HepG2 (cell line): Measurements from ENCODE around the gene MCFD2. TPM values are rescaled to one million over a fixed set of nuclear protein-coding genes. Genes with fewer than 3 reads are reported as not detected.

Experiments used
- ATAC-seq: fragments of 200-7000 bp; cut with Tn5 transposase; 3 replicates; pipeline ENCODE4 v1.9.1; 2020; ENCODE audit warnings: mild to moderate bottlenecking, moderate library complexity
- BruUV-seq: library from RNA; stranded (reverse); fragments of 400-500 nt; replicated peaks from 2 replicates; lab custom pipeline; 2021; lab: Mats Ljungman, UMichigan
- CTCF ChIA-PET: fragments of 300-600 bp; formaldehyde crosslinking; extraction: SDS; loops from one replicate; lab custom pipeline; 2021; ENCODE audit warnings: low total read pairs, inconsistent platforms, low intra/inter-chr PET ratio; lab: Yijun Ruan, JAX
- POLR2A ChIA-PET: fragments of 350-600 bp; sonication (Branson Sonifier 250); formaldehyde crosslinking; loops from one replicate; lab custom pipeline; 2020; ENCODE audit warnings: antibody characterized with exemption, inconsistent platforms; lab: Yijun Ruan, JAX
- DNase-seq: peaks from one replicate; pipeline ENCODE4 v3.0.0-alpha.2; 2015; ENCODE audit warnings: low spot score
- FAIRE-seq: peaks from 3 replicates; lab custom pipeline; 2011; peaks lifted over from hg19 to GRCh38; lab: Jason Lieb, UNC
- H2AFZ ChIP-seq: one replicate; pipeline ENCODE4 v1.6.1; 2011; ENCODE audit warnings: low read length, inconsistent platforms
- H3K27ac ChIP-seq: fragments of 300-600 bp; 3 replicates; pipeline ENCODE4 v1.8.0; 2011; ENCODE audit warnings: mixed run types, mild to moderate bottlenecking, mixed read lengths, low read length, inconsistent platforms; ENCODE audit not compliant: insufficient read depth; ENCODE audit errors: extremely low read length
- H3K27me3 ChIP-seq, 2 experiments: fragments of 200-600 bp in 1 of 2; 2 replicates in 1 of 2; 3 replicates in 1 of 2; pipeline versions ENCODE4 v1.6.0 to v1.8.0; 2011; ENCODE audit warnings: low read length in 2 of 2, mild to moderate bottlenecking in 2 of 2, moderate library complexity in 2 of 2, inconsistent platforms in 1 of 2; ENCODE audit not compliant: insufficient read depth in 2 of 2, control insufficient read depth in 1 of 2
- H3K36me3 ChIP-seq, 2 experiments: fragments of 200-600 bp in 1 of 2; replicated peaks in 1 of 2; 2 replicates in 1 of 2; 3 replicates in 1 of 2; pipeline versions ENCODE4 v1.5.1 to v1.8.0; 2011; ENCODE audit warnings: low read length in 2 of 2, inconsistent platforms in 1 of 2; ENCODE audit not compliant: insufficient read depth in 2 of 2, control insufficient read depth in 1 of 2
- H3K4me1 ChIP-seq: 2 replicates; pipeline ENCODE4 v1.5.1; 2012; ENCODE audit warnings: low read length, inconsistent platforms; ENCODE audit not compliant: insufficient read depth
- H3K4me2 ChIP-seq: 2 replicates; pipeline ENCODE4 v1.6.0; 2011; ENCODE audit warnings: low read depth, low read length, inconsistent platforms
- H3K4me3 ChIP-seq, 3 experiments: fragments of 200-600 bp in 1 of 3; sonication (generic), shearing (Covaris generic) in 1 of 3; replicated peaks in 1 of 3; 2 replicates each; pipeline ENCODE4 v1.5.1; 2011 to 2016; ENCODE audit warnings: low read length in 3 of 3, inconsistent platforms in 2 of 3, low read depth in 2 of 3, mild to moderate bottlenecking in 2 of 3, control low read depth in 1 of 3, mixed read lengths in 1 of 3; ENCODE audit not compliant: insufficient read depth in 1 of 3
- H3K79me2 ChIP-seq: one replicate; pipeline ENCODE4 v1.6.1; 2011; ENCODE audit warnings: low read length, inconsistent platforms; ENCODE audit not compliant: insufficient read depth
- H3K9ac ChIP-seq: 2 replicates; pipeline ENCODE4 v1.6.0; 2011; ENCODE audit warnings: mild to moderate bottlenecking, low read depth, low read length, inconsistent platforms; ENCODE audit not compliant: insufficient read depth
- H3K9me3 ChIP-seq: 2 replicates; pipeline ENCODE4 v1.5.1; 2012; ENCODE audit warnings: mild to moderate bottlenecking, low read length
- H4K20me1 ChIP-seq: 2 replicates; pipeline ENCODE4 v1.6.0; 2011; ENCODE audit warnings: inconsistent platforms, mild to moderate bottlenecking, low read length, moderate library complexity; ENCODE audit not compliant: insufficient read depth
- HDAC6 ChIP-seq: fragments of 200-600 bp; sonication (generic); IDR thresholded peaks from 2 replicates; pipeline ENCODE4 v1.7.0; 2017; ENCODE audit warnings: mild to moderate bottlenecking, antibody characterized with exemption, low read length, low read depth
- ZNF687 ChIP-seq: sonication (generic); formaldehyde crosslinking; IDR thresholded peaks from 2 replicates; pipeline ENCODE4 v1.5.1; 2020; ENCODE audit warnings: mild to moderate bottlenecking, missing genetic modification reagents, moderate library complexity
- ZNF792 ChIP-seq: IDR thresholded peaks from 2 replicates; pipeline ENCODE4 v1.6.1; 2016
- WGBS: methylation state at CpG from one replicate; pipeline ENCODE4 v1.1.6; 2017; ENCODE audit warnings: low lambda C conversion rate; 5-methylcytosine and 5-hydroxymethylcytosine counted together
- in situ Hi-C: cut with HindIII; loops from 2 replicates; pipeline ENCODE4 v1.10.0; 2017; ENCODE audit warnings: low pct_unique_long_range_greater_than_20kb; ENCODE audit not compliant: extremely low pct_ligation_motif_present
- intact Hi-C: fragments of 100-400 bp; cut with micrococcal nuclease; formaldehyde crosslinking; loops from one replicate; pipeline ENCODE4 v1.10.0; 2022; ENCODE audit not compliant: unreplicated experiment
- polyA plus RNA-seq, 8 experiments: library from polyadenylated mRNA; depleted of rRNA in 3 of 8; stranded (reverse) in 7 of 8; unstranded in 1 of 8; fragments of >200 nt; fragmentation: Illumina TruSeq in 4 of 8; extraction: Trizol in 4 of 8; gene quantifications; 2 replicates each; pipeline versions ENCODE4 v1.2.1 to v1.2.3, GENCODE V29; 2011 to 2016; ENCODE audit warnings: low read depth in 4 of 8, missing spikeins in 1 of 8, mixed read lengths in 1 of 8; ENCODE audit not compliant: insufficient read depth in 1 of 8
- total RNA-seq, 5 experiments: library from RNA; depleted of rRNA; stranded (reverse); fragments of >200 nt; fragmentation: Illumina TruSeq; extraction: Trizol; gene quantifications; 2 replicates each; pipeline ENCODE4 v1.2.3, GENCODE V29; 2016; ENCODE audit warnings: low read depth in 1 of 5

Gene MCFD2
- total and polyA plus RNA-seq, 2 of the 13 experiments (the other 11 are each of a cell fraction or from before 2014, with no cell fraction given): 183 to 232 TPM

GRCh38 chr2:46950314-46950713 lies 34.7 kb upstream of the MCFD2 start:
- ChIA-PET POLR2A (no interaction called here), CTCF (no interaction called here)
- H2AFZ ChIP-seq: no peak overlapping the region
- no peaks in the 10 kb centered on the region for H3K27me3 ChIP-seq
- H3K4me1 ChIP-seq: peaks cover 34% of the 10 kb centered on the region
- in situ Hi-C loops (no loop called here), intact Hi-C loops (no loop called here)
- no peak overlapping the region for H3K4me3 ChIP-seq
- FAIRE-seq (no peak), ATAC-seq (no peak), DNase-seq (no peak)
- H3K36me3 ChIP-seq: peaks cover 10 to 51% of the 10 kb centered on the region in 2 experiments
- BruUV-seq: no TSS peak
- no peaks in the 10 kb centered on the region for H4K20me1 ChIP-seq
- no peak overlapping the region for H3K4me2 ChIP-seq
- no peak overlapping the region for H3K9ac ChIP-seq
- H3K9me3 ChIP-seq: no peaks in the 10 kb centered on the region
- H3K27ac ChIP-seq: no peak overlapping the region
- 93% methylated on average over 8 of the region's 8 CpGs for WGBS
- H3K79me2 ChIP-seq: peaks cover 39% of the 10 kb centered on the region
- TF ChIP-seq ZNF792 (CRISPR knock-in tag): no peak

GRCh38 chr2:46947841-46948240 lies 32.2 kb upstream of the MCFD2 start:
- FAIRE-seq: no peak
- in situ Hi-C loops (no loop called here), intact Hi-C loops (no loop called here)
- Histone ChIP-seq H3K9ac (no peak overlapping the region), H3K4me2 (no peak overlapping the region), H3K27ac (no peak overlapping the region), H3K4me3 (no peak overlapping the region), H4K20me1 (no peaks in the 10 kb centered on the region), H3K79me2 (peaks cover 58% of the 10 kb centered on the region), H3K9me3 (no peaks in the 10 kb centered on the region), H3K4me1 (peaks cover 33% of the 10 kb centered on the region), H3K36me3 (peaks cover 7 to 43% of the 10 kb centered on the region in 2 experiments), H2AFZ (no peak overlapping the region), H3K27me3 (no peaks in the 10 kb centered on the region)
- no peak for DNase-seq
- BruUV-seq: no TSS peak
- ChIA-PET POLR2A (no interaction called here), CTCF (no interaction called here)
- no peak for ATAC-seq
- TF ChIP-seq HDAC6 (no peak), ZNF687 (CRISPR knock-in tag) (peak; percentile 16; the same call in 1 of the 2 replicates)
- WGBS: 85% methylated on average over 11 of the region's 11 CpGs
